ENCODE data around the gene PTK7.

DNA sequence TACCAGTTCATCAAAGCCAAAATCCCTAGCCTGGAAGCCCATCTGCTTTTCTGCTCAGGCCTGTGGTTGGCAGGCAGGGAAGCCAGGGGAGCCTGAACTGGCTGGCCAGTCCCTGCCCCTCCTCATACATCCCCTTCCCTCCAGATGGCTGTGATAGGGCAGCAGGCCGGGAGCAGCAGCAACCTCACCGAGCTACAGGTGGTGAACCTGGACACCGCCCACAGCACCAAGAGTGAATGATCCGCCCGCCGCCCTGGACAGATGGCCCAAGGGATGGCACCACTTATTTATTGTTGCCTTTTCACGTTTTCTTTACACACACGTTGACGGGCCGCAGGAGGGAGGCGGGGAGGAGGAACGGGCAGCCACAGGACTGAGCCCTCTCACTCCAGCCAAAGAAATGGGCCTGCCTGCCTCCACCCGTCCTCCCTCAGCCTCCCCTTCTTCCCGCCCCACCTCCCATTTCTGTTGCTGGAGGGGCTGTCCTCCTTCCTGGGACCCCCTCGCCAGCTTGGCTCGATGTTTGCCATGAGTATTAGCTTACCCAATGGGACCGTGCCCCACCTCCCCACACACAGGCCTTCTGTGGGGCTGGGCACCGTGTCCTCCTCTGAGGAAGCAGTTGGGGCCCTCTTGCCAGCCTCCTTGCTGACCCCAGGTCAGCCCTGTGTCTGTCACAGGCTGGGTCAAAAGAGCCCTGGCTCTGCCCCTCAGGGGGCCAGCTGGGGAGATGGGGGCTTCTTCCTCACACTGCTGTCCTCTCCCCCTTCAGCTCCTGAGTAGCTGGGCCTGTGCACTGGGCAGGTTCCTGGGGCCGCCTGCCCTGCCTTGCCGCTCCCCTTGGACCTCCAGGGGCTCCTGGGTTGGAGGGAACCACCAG lies 103.1 kb downstream of the PTK7 start:
- TF ChIP-seq, protein P1, sequence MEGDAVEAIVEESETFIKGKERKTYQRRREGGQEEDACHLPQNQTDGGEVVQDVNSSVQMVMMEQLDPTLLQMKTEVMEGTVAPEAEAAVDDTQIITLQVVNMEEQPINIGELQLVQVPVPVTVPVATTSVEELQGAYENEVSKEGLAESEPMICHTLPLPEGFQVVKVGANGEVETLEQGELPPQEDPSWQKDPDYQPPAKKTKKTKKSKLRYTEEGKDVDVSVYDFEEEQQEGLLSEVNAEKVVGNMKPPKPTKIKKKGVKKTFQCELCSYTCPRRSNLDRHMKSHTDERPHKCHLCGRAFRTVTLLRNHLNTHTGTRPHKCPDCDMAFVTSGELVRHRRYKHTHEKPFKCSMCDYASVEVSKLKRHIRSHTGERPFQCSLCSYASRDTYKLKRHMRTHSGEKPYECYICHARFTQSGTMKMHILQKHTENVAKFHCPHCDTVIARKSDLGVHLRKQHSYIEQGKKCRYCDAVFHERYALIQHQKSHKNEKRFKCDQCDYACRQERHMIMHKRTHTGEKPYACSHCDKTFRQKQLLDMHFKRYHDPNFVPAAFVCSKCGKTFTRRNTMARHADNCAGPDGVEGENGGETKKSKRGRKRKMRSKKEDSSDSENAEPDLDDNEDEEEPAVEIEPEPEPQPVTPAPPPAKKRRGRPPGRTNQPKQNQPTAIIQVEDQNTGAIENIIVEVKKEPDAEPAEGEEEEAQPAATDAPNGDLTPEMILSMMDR (IDR thresholded peaks at IDR 0.05; ENCODE audit: extremely low read depth in 1 of 2, insufficient read depth in 1 of 2, low read depth in 1 of 2, low read length in 2 of 2) = no peak
- no peak for TF ChIP-seq POLR2A (IDR thresholded peaks at IDR 0.05; ENCODE audit: low read depth, low read length)
- TF ChIP-seq GATA2 (IDR thresholded peaks at IDR 0.05; ENCODE audit: insufficient read depth, insufficient read length, low read depth, low read length) = no peak
- TF ChIP-seq EZH2 (IDR thresholded peaks at IDR 0.05; ENCODE audit: borderline replicate concordance, low read depth, low read length, severe bottlenecking) = no peak
